Upper lobe of left lung (tissue), 4 donors: ENCODE results near the gene CHCT1.

ENCODE experiments used
- CTCF ChIP-seq, 6 experiments: fragments of 450-650 bp in 4 of 6; fragments of 200-600 bp in 2 of 6; sonication (generic) in 2 of 6; IDR thresholded peaks; one replicate each; pipeline ENCODE4 v1.5.1; 2016 to 2019; ENCODE audit warnings: antibody characterized with exemption in 6 of 6
- EP300 ChIP-seq, 4 donors: sonication (generic); formaldehyde crosslinking; IDR thresholded peaks; one replicate each; pipeline ENCODE4 v1.5.1; 2017; ENCODE audit warnings: antibody characterized with exemption in 4 of 4, control low read depth in 2 of 4
- POLR2A ChIP-seq, 4 donors: fragments of 450-650 bp; IDR thresholded peaks; one replicate each; pipeline ENCODE4 v1.5.1; 2016 to 2017; ENCODE audit warnings: antibody characterized with exemption in 4 of 4, mild to moderate bottlenecking in 2 of 4
- POLR2AphosphoS5 ChIP-seq, 2 donors: sonication (generic); formaldehyde crosslinking; IDR thresholded peaks; one replicate each; pipeline ENCODE4 v1.5.1; 2017; ENCODE audit warnings: antibody characterized with exemption in 2 of 2

- TF ChIP-seq CTCF (IDR thresholded peaks at IDR 0.05) (no peak), EP300 (IDR thresholded peaks at IDR 0.05) (no peak), POLR2A (IDR thresholded peaks at IDR 0.05) (no peak), POLR2AphosphoS5 (IDR thresholded peaks at IDR 0.05) (no peak)
Measured at GRCh38 chr17:60415146-60415545, 7.1 kb upstream of the CHCT1 start.
